Measurements from ENCODE around the gene TXNIP.

The TXNIP gene

GRCh38 chr1:145946477-145946986 is 49.8 kb downstream of the TXNIP start (continued):
- no peak for TF ChIP-seq PATZ1 (CRISPR knock-in tag; IDR thresholded peaks at IDR 0.05; ENCODE audit: borderline replicate concordance)
- no peak for TF ChIP-seq ZNF70 (CRISPR knock-in tag; IDR thresholded peaks at IDR 0.05)
- no peak for TF ChIP-seq ZFP3 (CRISPR knock-in tag; IDR thresholded peaks at IDR 0.05)
- no peak for TF ChIP-seq RARB (CRISPR knock-in tag; IDR thresholded peaks at IDR 0.05)
- TF ChIP-seq CSDC2 (CRISPR knock-in tag; IDR thresholded peaks at IDR 0.05), result no peak

GRCh38 chr1:145944532-145944931 is 51.8 kb downstream of the TXNIP start:
- ATAC-seq, result no peak
- TF ChIP-seq ISL1 (CRISPR knock-in tag; IDR thresholded peaks at IDR 0.05) (no peak), CSRNP3 (CRISPR knock-in tag; IDR thresholded peaks at IDR 0.05) (no peak), POU6F1 (CRISPR knock-in tag; IDR thresholded peaks at IDR 0.05; ENCODE audit: borderline replicate concordance, low read depth) (no peak), GLIS3 (CRISPR knock-in tag; IDR thresholded peaks at IDR 0.05) (no peak), ZNF565 (CRISPR knock-in tag; conservative IDR thresholded peaks at IDR 0.05; ENCODE audit: low read depth) (no peak), SNAI2 (CRISPR knock-in tag; IDR thresholded peaks at IDR 0.05) (no peak), ZNF8 (CRISPR knock-in tag; IDR thresholded peaks at IDR 0.05) (no peak), BACH2 (CRISPR knock-in tag; IDR thresholded peaks at IDR 0.05; ENCODE audit: borderline replicate concordance) (no peak), ARNTL (CRISPR knock-in tag; IDR thresholded peaks at IDR 0.05; ENCODE audit: borderline replicate concordance, low read depth) (no peak), ESRRG (CRISPR knock-in tag; IDR thresholded peaks at IDR 0.05) (no peak), ZNF70 (CRISPR knock-in tag; IDR thresholded peaks at IDR 0.05) (no peak)

- no peak for ATAC-seq
- no peak for TF ChIP-seq OSR1 (CRISPR knock-in tag; IDR thresholded peaks at IDR 0.05)
- no peak for TF ChIP-seq ZNF8 (CRISPR knock-in tag; IDR thresholded peaks at IDR 0.05)
- TF ChIP-seq ZFP3 (CRISPR knock-in tag; IDR thresholded peaks at IDR 0.05), result no peak
- TF ChIP-seq ZNF70 (CRISPR knock-in tag; IDR thresholded peaks at IDR 0.05), result no peak
- TF ChIP-seq POU6F1 (CRISPR knock-in tag; IDR thresholded peaks at IDR 0.05; ENCODE audit: borderline replicate concordance, low read depth), result no peak
- no peak for TF ChIP-seq CSDC2 (CRISPR knock-in tag; IDR thresholded peaks at IDR 0.05)
- no peak for TF ChIP-seq BACH2 (CRISPR knock-in tag; IDR thresholded peaks at IDR 0.05; ENCODE audit: borderline replicate concordance)
- TF ChIP-seq ZC3H10 (CRISPR knock-in tag; IDR thresholded peaks at IDR 0.05), result no peak
- no peak for TF ChIP-seq RARB (CRISPR knock-in tag; IDR thresholded peaks at IDR 0.05)
- no peak for TF ChIP-seq TOX (CRISPR knock-in tag; IDR thresholded peaks at IDR 0.05; ENCODE audit: borderline replicate concordance)
- TF ChIP-seq SNAI2 (CRISPR knock-in tag; IDR thresholded peaks at IDR 0.05), result no peak
- no peak for TF ChIP-seq CREB5 (CRISPR knock-in tag; IDR thresholded peaks at IDR 0.05; ENCODE audit: low read depth)
- TF ChIP-seq GLIS3 (CRISPR knock-in tag; IDR thresholded peaks at IDR 0.05), result no peak
Observed at GRCh38 chr1:145942871-145943270, 53.5 kb downstream of the TXNIP start.

Measured in SK-N-SH treated with all-trans-retinoic acid at 6 μM for 48 hours (cell line).